Neuronal stem cell (in vitro differentiated cells): ENCODE data around the gene PRKAB2.

ENCODE experiments used
- DNase-seq: peaks from one replicate; pipeline ENCODE4 v3.0.0-alpha.2; 2013; ENCODE audit warnings: low spot score
- H2AFZ ChIP-seq: one replicate; pipeline ENCODE4 v1.6.1; 2013; ENCODE audit warnings: mild to moderate bottlenecking, low read length, inconsistent platforms
- H2AK5ac ChIP-seq: 2 replicates; pipeline ENCODE4 v1.6.1; 2013; ENCODE audit warnings: low read depth, mild to moderate bottlenecking, inconsistent platforms, low read length, moderate library complexity, mixed read lengths
- H2BK120ac ChIP-seq: 2 replicates; pipeline ENCODE4 v1.6.1; 2013; ENCODE audit warnings: low read depth, mild to moderate bottlenecking, inconsistent platforms, low read length, moderate library complexity, mixed read lengths
- H2BK12ac ChIP-seq: one replicate; pipeline ENCODE4 v1.6.1; 2013; ENCODE audit warnings: low read length, inconsistent platforms
- H2BK15ac ChIP-seq: 2 replicates; pipeline ENCODE4 v1.6.1; 2013; ENCODE audit warnings: mild to moderate bottlenecking, low read length, inconsistent platforms, mixed read lengths
- H2BK5ac ChIP-seq: one replicate; pipeline ENCODE4 v1.6.1; 2013; ENCODE audit warnings: inconsistent platforms, mild to moderate bottlenecking, low read length, moderate library complexity
- H3K14ac ChIP-seq: one replicate; pipeline ENCODE4 v1.6.1; 2013; ENCODE audit warnings: low read length, inconsistent platforms
- H3K18ac ChIP-seq: 2 replicates; pipeline ENCODE4 v1.6.1; 2013; ENCODE audit warnings: low read length, inconsistent platforms
- H3K23ac ChIP-seq: 2 replicates; pipeline ENCODE4 v1.6.1; 2013; ENCODE audit warnings: low read depth, mild to moderate bottlenecking, mixed read lengths, low read length, inconsistent platforms; ENCODE audit not compliant: poor library complexity
- H3K27ac ChIP-seq: replicated peaks from 3 replicates; pipeline ENCODE4 v1.5.1; 2013; ENCODE audit warnings: low read length, inconsistent platforms
- H3K27me3 ChIP-seq, 3 experiments: 2 replicates each; pipeline ENCODE4 v1.6.1; 2013; ENCODE audit warnings: low read length in 3 of 3, mild to moderate bottlenecking in 2 of 3, inconsistent platforms in 1 of 3, low read depth in 1 of 3, mixed read lengths in 1 of 3, moderate library complexity in 1 of 3; ENCODE audit not compliant: control insufficient read depth in 3 of 3, insufficient read depth in 3 of 3
- H3K36me3 ChIP-seq, 2 donors: replicated peaks in 1 of 2; 2 replicates each; pipeline ENCODE4 v1.6.1; 2013; ENCODE audit warnings: low read length in 2 of 2; ENCODE audit not compliant: control insufficient read depth in 2 of 2, insufficient read depth in 2 of 2
- H3K4ac ChIP-seq: 2 replicates; pipeline ENCODE4 v1.6.1; 2013; ENCODE audit warnings: inconsistent platforms, mild to moderate bottlenecking, low read length, moderate library complexity
- H3K4me1 ChIP-seq, 2 donors: 1 replicate in 1 of 2; 2 replicates in 1 of 2; pipeline ENCODE4 v1.6.1; 2013; ENCODE audit warnings: low read length in 2 of 2, low read depth in 1 of 2; ENCODE audit not compliant: control insufficient read depth in 2 of 2, insufficient read depth in 1 of 2
- H3K4me2 ChIP-seq: one replicate; pipeline ENCODE4 v1.6.1; 2013; ENCODE audit warnings: mild to moderate bottlenecking, low read length, inconsistent platforms; ENCODE audit not compliant: insufficient read depth, poor library complexity, severe bottlenecking
- H3K4me3 ChIP-seq, 2 donors: 2 replicates each; pipeline ENCODE4 v1.5.1; 2013; ENCODE audit warnings: low read length in 2 of 2, mild to moderate bottlenecking in 2 of 2, inconsistent platforms in 1 of 2, moderate library complexity in 1 of 2
- H3K79me1 ChIP-seq: one replicate; pipeline ENCODE4 v1.6.1; 2013; ENCODE audit warnings: low read depth, mild to moderate bottlenecking, inconsistent platforms, low read length, moderate library complexity
- H3K9ac ChIP-seq: one replicate; pipeline ENCODE4 v1.6.1; 2013; ENCODE audit warnings: mild to moderate bottlenecking, low read depth, low read length, inconsistent platforms; ENCODE audit not compliant: poor library complexity
- H3K9me3 ChIP-seq, 2 donors: replicated peaks in 1 of 2; 2 replicates each; pipeline versions ENCODE3 to v1.6.1; 2013; ENCODE audit warnings: low read length in 2 of 2, mild to moderate bottlenecking in 2 of 2, inconsistent platforms in 1 of 2, low read depth in 1 of 2, mixed read lengths in 1 of 2, moderate library complexity in 1 of 2; ENCODE audit not compliant: control insufficient read depth in 2 of 2, insufficient read depth in 1 of 2
- H4K8ac ChIP-seq: one replicate; pipeline ENCODE4 v1.6.1; 2013; ENCODE audit warnings: low read depth, mild to moderate bottlenecking, inconsistent platforms, low read length, moderate library complexity
- H4K91ac ChIP-seq: one replicate; pipeline ENCODE4 v1.6.1; 2013; ENCODE audit warnings: low read length, low read depth, mild to moderate bottlenecking, inconsistent platforms; ENCODE audit not compliant: poor library complexity
- WGBS, 2 donors: extraction: QIAGEN DNeasy Blood & Tissue Kit; methylation state at CpG; one replicate each; pipeline ENCODE4 v1.1.7; 2013; ENCODE audit warnings: missing lambda C conversion rate in 2 of 2, mixed read lengths in 1 of 2; ENCODE audit not compliant: insufficient read length in 2 of 2, insufficient replicate concordance in 1 of 2; ENCODE audit errors: extremely low coverage in 2 of 2; 5-methylcytosine and 5-hydroxymethylcytosine counted together

PRKAB2 gene

GRCh38 chr1:147207192-147207591, 34.9 kb upstream of the PRKAB2 start:
- H3K4me3 ChIP-seq: no peak overlapping the region
- no peak overlapping the region for H3K9ac ChIP-seq
- H3K9me3 ChIP-seq: no peaks in the 10 kb centered on the region
- H3K79me1 ChIP-seq: no peaks in the 10 kb centered on the region
- H3K18ac ChIP-seq: no peak overlapping the region
- no peak overlapping the region for H2BK120ac ChIP-seq
- no peak overlapping the region for H2AFZ ChIP-seq
- H3K4ac ChIP-seq: no peak overlapping the region
- no peak overlapping the region for H3K27ac ChIP-seq
- no peak overlapping the region for H2BK5ac ChIP-seq
- H2BK12ac ChIP-seq: no peak overlapping the region
- no peak overlapping the region for H3K4me2 ChIP-seq
- H3K27me3 ChIP-seq: no peaks in the 10 kb centered on the region
- H3K23ac ChIP-seq: no peak overlapping the region
- H2AK5ac ChIP-seq: no peak overlapping the region
- no peak overlapping the region for H4K91ac ChIP-seq
- peaks cover 0 to 4% of the 10 kb centered on the region in 2 donors for H3K4me1 ChIP-seq
- no CpG with 5 or more reads among the region's 1 CpG for WGBS, 2 donors
- H4K8ac ChIP-seq: no peak overlapping the region
- no peak overlapping the region for H2BK15ac ChIP-seq
- H3K36me3 ChIP-seq: no peaks in the 10 kb centered on the region
- no peak for DNase-seq
- H3K14ac ChIP-seq: no peak overlapping the region

GRCh38 chr1:147204080-147204479, 31.8 kb upstream of the PRKAB2 start:
- Histone ChIP-seq H2AK5ac (no peak overlapping the region), H2BK120ac (no peak overlapping the region), H3K9ac (no peak overlapping the region), H3K36me3 (no peaks in the 10 kb centered on the region), H3K27ac (no peak overlapping the region), H3K9me3 (no peaks in the 10 kb centered on the region), H3K4ac (no peak overlapping the region), H3K79me1 (no peaks in the 10 kb centered on the region), H2AFZ (no peak overlapping the region), H3K23ac (no peak overlapping the region), H3K18ac (no peak overlapping the region), H2BK5ac (no peak overlapping the region), H4K91ac (no peak overlapping the region), H3K4me1 (no peaks in the 10 kb centered on the region), H4K8ac (no peak overlapping the region), H2BK15ac (no peak overlapping the region), H3K4me2 (no peak overlapping the region), H3K27me3 (no peaks in the 10 kb centered on the region), H3K4me3 (no peak overlapping the region), H2BK12ac (no peak overlapping the region), H3K14ac (no peak overlapping the region)
- no CpG with 5 or more reads among the region's 3 CpGs for WGBS, 2 donors
- no peak for DNase-seq

DNA sequence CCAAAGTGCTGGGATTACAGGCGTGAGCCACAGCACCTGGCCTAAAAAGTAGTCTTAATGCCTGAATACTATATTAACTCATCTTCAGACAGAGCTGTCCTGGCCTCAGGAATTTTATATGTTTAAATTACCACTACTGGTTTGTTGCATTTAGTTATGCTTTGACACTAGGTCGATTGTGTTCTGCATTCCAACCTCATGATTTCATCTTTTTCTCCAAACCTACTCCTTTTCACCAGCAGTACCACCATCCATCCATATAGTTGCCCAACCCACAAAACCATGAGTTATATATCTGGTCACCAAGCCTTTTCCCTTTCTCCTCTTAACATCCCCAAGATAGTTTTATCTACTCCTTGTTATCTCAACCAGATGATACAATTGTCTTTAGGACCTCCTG, 30.3 kb upstream of the PRKAB2 start:
- no peak overlapping the region for H2BK5ac ChIP-seq
- no peak overlapping the region for H3K23ac ChIP-seq
- H3K36me3 ChIP-seq: no peaks in the 10 kb centered on the region
- no CpG with 5 or more reads among the region's 2 CpGs for WGBS, 2 donors
- H2BK12ac ChIP-seq: no peak overlapping the region
- no peak overlapping the region for H3K14ac ChIP-seq
- no peak overlapping the region for H3K4me3 ChIP-seq
- H2AK5ac ChIP-seq: no peak overlapping the region
- no peak overlapping the region for H3K18ac ChIP-seq
- H3K4me1 ChIP-seq: no peaks in the 10 kb centered on the region
- H3K4me2 ChIP-seq: no peak overlapping the region
- DNase-seq: no peak
- H2BK15ac ChIP-seq: no peak overlapping the region
- no peak overlapping the region for H2BK120ac ChIP-seq
- no peaks in the 10 kb centered on the region for H3K79me1 ChIP-seq
- no peak overlapping the region for H3K27ac ChIP-seq
- H2AFZ ChIP-seq: no peak overlapping the region
- H4K8ac ChIP-seq: no peak overlapping the region
- H4K91ac ChIP-seq: no peak overlapping the region
- H3K4ac ChIP-seq: no peak overlapping the region
- no peaks in the 10 kb centered on the region for H3K27me3 ChIP-seq
- no peaks in the 10 kb centered on the region for H3K9me3 ChIP-seq
- H3K9ac ChIP-seq: no peak overlapping the region

- Histone ChIP-seq H3K14ac (no peak overlapping the region), H3K27me3 (no peaks in the 10 kb centered on the region), H2BK12ac (no peak overlapping the region), H3K27ac (no peak overlapping the region), H4K8ac (no peak overlapping the region), H4K91ac (no peak overlapping the region), H3K4ac (no peak overlapping the region), H3K36me3 (no peaks in the 10 kb centered on the region), H3K4me3 (no peak overlapping the region), H2BK120ac (no peak overlapping the region), H2AFZ (no peak overlapping the region), H2BK15ac (no peak overlapping the region), H3K9me3 (no peaks in the 10 kb centered on the region), H3K9ac (no peak overlapping the region), H3K23ac (no peak overlapping the region), H3K4me2 (no peak overlapping the region), H2BK5ac (no peak overlapping the region), H3K18ac (no peak overlapping the region), H2AK5ac (no peak overlapping the region), H3K79me1 (no peaks in the 10 kb centered on the region), H3K4me1 (no peaks in the 10 kb centered on the region)
- no CpG with 5 or more reads among the region's 1 CpG for WGBS, 2 donors
- DNase-seq: no peak
These were observed 29.5 kb upstream of the PRKAB2 start for GRCh38 chr1:147201786-147202185.
